ENCODE results near the gene SUN3. TPM values are rescaled to one million over a fixed set of nuclear protein-coding genes. Genes with fewer than 3 reads are reported as not detected.

SUN3 gene
- total RNA-seq, 1 experiment from 2014 or later, result not detected

DNA sequence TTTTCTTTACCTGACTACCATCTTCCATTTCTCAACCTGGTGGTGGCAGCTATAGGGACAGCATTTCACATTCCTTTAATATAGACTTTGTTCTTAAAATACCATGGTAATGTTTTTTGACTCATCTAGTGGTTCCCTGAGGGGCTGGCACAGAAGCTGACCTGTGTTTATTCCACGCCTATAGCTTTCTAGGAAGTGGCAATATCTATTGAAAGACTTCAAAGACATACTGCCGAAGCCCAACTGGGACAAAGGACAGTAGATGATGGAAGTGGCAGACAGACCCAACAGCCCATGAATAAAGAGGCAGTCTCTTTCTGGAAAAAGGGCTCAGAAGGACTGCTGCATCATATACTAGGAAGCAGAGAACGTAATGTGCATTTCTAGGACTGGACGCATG, 11.2 kb downstream of the SUN3 start:
- Histone ChIP-seq H3K4me2 (ENCODE audit: low read length) (no peak overlapping the region), H3K79me2 (ENCODE audit: low read length) (no peaks in the 10 kb centered on the region), H3K4me3 (ENCODE audit: low read length) (no peak overlapping the region), H3K9me2 (replicated peaks; ENCODE audit: low read length) (no peaks in the 10 kb centered on the region), H3K27ac (ENCODE audit: low read length) (no peak overlapping the region), H3K36me3 (ENCODE audit: low read depth, low read length) (no peaks in the 10 kb centered on the region), H3K9me3 (ENCODE audit: low read length) (no peaks in the 10 kb centered on the region), H3F3A (ENCODE audit: low read length, unreplicated experiment) (no peaks in the 10 kb centered on the region), H3K4me1 (ENCODE audit: insufficient read depth, low read length) (no peaks in the 10 kb centered on the region), H3K9ac (ENCODE audit: low read length) (no peak overlapping the region), H4K20me1 (ENCODE audit: low read length) (no peaks in the 10 kb centered on the region), H3K27me3 (ENCODE audit: low read length) (no peaks in the 10 kb centered on the region), H2AFZ (ENCODE audit: low read length) (no peak overlapping the region)
- TF ChIP-seq EZH2 (IDR thresholded peaks at IDR 0.05; ENCODE audit: low read length, unreplicated experiment), result no peak
- TF ChIP-seq EZH2phosphoT487 (IDR thresholded peaks at IDR 0.05; ENCODE audit: borderline replicate concordance, low read length), result no peak
- no peak for TF ChIP-seq CTCF (conservative IDR thresholded peaks at IDR 0.05; ENCODE audit: low read depth, low read length)
- ChIA-PET POLR2A (ENCODE audit: unreplicated experiment) (no interaction called here), CTCF (no interaction called here)
- ATAC-seq (no peak), DNase-seq (no peak)
- no TSS peak for BruUV-seq (replicated peaks)
- intact Hi-C loops (cut with micrococcal nuclease), result no loop called here

DNA sequence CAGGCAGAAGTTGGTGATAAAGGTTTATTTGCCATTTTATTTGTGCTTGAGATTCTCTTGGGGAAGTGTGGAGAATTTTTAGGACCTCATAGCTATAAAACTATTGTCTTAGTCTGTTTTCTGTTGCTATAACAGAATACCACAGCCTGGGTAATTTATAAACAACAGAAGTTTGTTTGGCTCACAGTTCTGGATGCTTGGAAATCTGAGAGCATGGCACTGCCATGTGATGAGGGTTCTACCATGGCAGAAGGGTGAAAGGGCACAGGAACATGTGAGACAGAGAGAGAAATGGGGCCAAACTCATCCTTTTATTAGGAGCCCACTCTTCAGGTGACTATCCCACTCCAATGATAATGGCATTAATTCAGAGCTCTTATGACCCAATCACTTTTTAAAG, 12.3 kb downstream of the SUN3 start:
- no peak overlapping the region for H3K27ac ChIP-seq (ENCODE audit: low read length)
- no peak for TF ChIP-seq CTCF (conservative IDR thresholded peaks at IDR 0.05; ENCODE audit: low read depth, low read length)
- TF ChIP-seq EZH2 (IDR thresholded peaks at IDR 0.05; ENCODE audit: low read length, unreplicated experiment), result no peak
- no peak for TF ChIP-seq EZH2phosphoT487 (IDR thresholded peaks at IDR 0.05; ENCODE audit: borderline replicate concordance, low read length)
- BruUV-seq (replicated peaks), result no TSS peak
- intact Hi-C loops (cut with micrococcal nuclease), result no loop called here
- H3K9me3 ChIP-seq (ENCODE audit: low read length), result no peaks in the 10 kb centered on the region
- H3F3A ChIP-seq (ENCODE audit: low read length, unreplicated experiment), result no peaks in the 10 kb centered on the region
- H3K4me3 ChIP-seq (ENCODE audit: low read length), result no peak overlapping the region
- no peaks in the 10 kb centered on the region for H3K79me2 ChIP-seq (ENCODE audit: low read length)
- no peaks in the 10 kb centered on the region for H4K20me1 ChIP-seq (ENCODE audit: low read length)
- no peaks in the 10 kb centered on the region for H3K4me1 ChIP-seq (ENCODE audit: insufficient read depth, low read length)
- H3K4me2 ChIP-seq (ENCODE audit: low read length), result no peak overlapping the region
- ATAC-seq (no peak), DNase-seq (no peak)
- no peaks in the 10 kb centered on the region for H3K27me3 ChIP-seq (ENCODE audit: low read length)
- POLR2A ChIA-PET (ENCODE audit: unreplicated experiment), result no interaction called here
- CTCF ChIA-PET, result no interaction called here
- H3K9ac ChIP-seq (ENCODE audit: low read length), result no peak overlapping the region
- no peaks in the 10 kb centered on the region for H3K36me3 ChIP-seq (ENCODE audit: low read depth, low read length)
- H2AFZ ChIP-seq (ENCODE audit: low read length), result no peak overlapping the region
- H3K9me2 ChIP-seq (replicated peaks; ENCODE audit: low read length), result no peaks in the 10 kb centered on the region

DNA sequence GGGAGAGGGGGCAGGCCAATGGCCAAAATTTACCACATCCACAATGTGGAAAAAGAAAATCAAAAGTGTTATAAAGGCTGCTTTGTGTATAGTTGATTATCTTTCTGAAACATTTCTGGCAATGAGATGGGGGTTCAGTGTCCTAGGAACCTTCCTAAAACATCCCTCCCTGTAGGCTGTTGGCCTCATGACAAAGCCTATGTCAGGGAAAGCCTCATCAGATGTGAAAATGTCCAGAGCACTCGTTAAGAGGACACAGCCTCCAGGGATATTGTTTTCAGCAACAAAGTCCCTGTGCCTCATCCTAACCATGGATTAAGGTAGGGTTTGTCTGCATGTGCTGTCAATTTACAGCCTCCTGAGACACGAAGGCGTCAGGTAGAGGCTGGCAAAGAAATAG, 17.0 kb downstream of the SUN3 start:
- no peaks in the 10 kb centered on the region for H3F3A ChIP-seq (ENCODE audit: low read length, unreplicated experiment)
- TF ChIP-seq CTCF (conservative IDR thresholded peaks at IDR 0.05; ENCODE audit: low read depth, low read length) (no peak), EZH2phosphoT487 (IDR thresholded peaks at IDR 0.05; ENCODE audit: borderline replicate concordance, low read length) (no peak), EZH2 (IDR thresholded peaks at IDR 0.05; ENCODE audit: low read length, unreplicated experiment) (no peak)
- intact Hi-C loops (cut with micrococcal nuclease), result no loop called here
- no peak overlapping the region for H2AFZ ChIP-seq (ENCODE audit: low read length)
- no peaks in the 10 kb centered on the region for H3K79me2 ChIP-seq (ENCODE audit: low read length)
- H3K4me2 ChIP-seq (ENCODE audit: low read length), result no peak overlapping the region
- H3K9ac ChIP-seq (ENCODE audit: low read length), result no peak overlapping the region
- DNase-seq (no peak), ATAC-seq (no peak)
- ChIA-PET POLR2A (ENCODE audit: unreplicated experiment) (no interaction called here), CTCF (no interaction called here)
- H3K36me3 ChIP-seq (ENCODE audit: low read depth, low read length), result no peaks in the 10 kb centered on the region
- H3K9me3 ChIP-seq (ENCODE audit: low read length), result no peaks in the 10 kb centered on the region
- H3K27me3 ChIP-seq (ENCODE audit: low read length), result no peaks in the 10 kb centered on the region
- no peaks in the 10 kb centered on the region for H3K4me1 ChIP-seq (ENCODE audit: insufficient read depth, low read length)
- H3K27ac ChIP-seq (ENCODE audit: low read length), result no peak overlapping the region
- BruUV-seq (replicated peaks), result no TSS peak
- H4K20me1 ChIP-seq (ENCODE audit: low read length), result no peaks in the 10 kb centered on the region
- no peak overlapping the region for H3K4me3 ChIP-seq (ENCODE audit: low read length)
- no peaks in the 10 kb centered on the region for H3K9me2 ChIP-seq (replicated peaks; ENCODE audit: low read length)
